ENCODE data around the gene WDR81. TPM values are rescaled to one million over a fixed set of nuclear protein-coding genes. Genes with fewer than 3 reads are reported as not detected.
"Not testable (repeated sequence)": the region's sequence is repeated elsewhere in the genome, so short reads cannot be mapped to it uniquely, and the experiment has no call there.

WDR81 gene
- total RNA-seq, 2 donors from 2014 or later, result 13.4 to 17.9 TPM

DNA sequence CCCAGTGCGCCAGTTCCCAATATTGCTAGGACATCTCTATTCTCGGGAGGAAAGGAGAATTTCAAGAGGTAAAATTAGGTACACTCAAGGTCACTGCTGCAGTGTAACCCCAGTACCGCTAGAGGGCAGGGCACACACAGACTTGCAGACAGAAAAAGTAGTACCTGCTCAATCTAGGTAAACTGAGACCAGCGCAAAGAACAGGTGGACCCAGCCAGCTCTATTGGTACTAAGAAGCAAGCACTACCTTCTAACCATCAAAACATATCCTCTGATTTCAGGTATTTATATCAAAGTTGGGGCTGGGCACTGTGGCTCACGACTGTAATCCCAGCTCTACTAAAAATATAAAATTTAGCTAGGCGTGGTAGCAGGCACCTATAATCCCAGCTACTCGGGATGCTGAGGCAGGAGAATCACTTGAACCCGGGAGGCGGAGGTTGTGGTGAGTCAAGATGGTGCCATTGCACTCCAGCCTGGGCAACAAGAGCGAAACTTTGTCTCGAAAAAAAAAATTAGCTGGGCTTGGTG, 3.6 kb upstream of the WDR81 start:
- H3K27me3 Mint-ChIP-seq (ENCODE audit: insufficient read depth), result no peaks in the 10 kb centered on the region
- Histone ChIP-seq H3K9ac (ENCODE audit: extremely low read depth, low read length, poor library complexity, severe bottlenecking) (no peak overlapping the region), H3K9me3 (ENCODE audit: control insufficient read depth, low read length) (no peaks in the 10 kb centered on the region), H3K27ac (ENCODE audit: low read depth, low read length) (no peak overlapping the region), H3K4me3 (ENCODE audit: low read length) (no peak overlapping the region), H3K4me1 (ENCODE audit: control insufficient read depth, insufficient read depth, low read length) (peaks cover 4% of the 10 kb centered on the region), H3K36me3 (ENCODE audit: control insufficient read depth, insufficient read depth, low read length) (no peaks in the 10 kb centered on the region), H3K27me3 (ENCODE audit: control insufficient read depth, insufficient read depth, low read length, poor library complexity, severe bottlenecking) (no peaks in the 10 kb centered on the region)
- peak; percentile 98 for TF ChIP-seq CTCF (conservative IDR thresholded peaks at IDR 0.05)
- peaks cover 7% of the 10 kb centered on the region for H3K4me1 Mint-ChIP-seq
- no peaks in the 10 kb centered on the region for H3K36me3 Mint-ChIP-seq (ENCODE audit: low read depth)
- peak; percentile 95 for DNase-seq
- WGBS, 2 experiments (ENCODE audit: insufficient coverage in 1 of 2, insufficient read length in 1 of 2), result 46 to 58% methylated on average over 11 of the region's 11 CpGs
- H3K4me3 Mint-ChIP-seq, result no peak overlapping the region
- H3K27ac Mint-ChIP-seq, result no peak overlapping the region
- H3K9me3 Mint-ChIP-seq, result no peaks in the 10 kb centered on the region

DNA sequence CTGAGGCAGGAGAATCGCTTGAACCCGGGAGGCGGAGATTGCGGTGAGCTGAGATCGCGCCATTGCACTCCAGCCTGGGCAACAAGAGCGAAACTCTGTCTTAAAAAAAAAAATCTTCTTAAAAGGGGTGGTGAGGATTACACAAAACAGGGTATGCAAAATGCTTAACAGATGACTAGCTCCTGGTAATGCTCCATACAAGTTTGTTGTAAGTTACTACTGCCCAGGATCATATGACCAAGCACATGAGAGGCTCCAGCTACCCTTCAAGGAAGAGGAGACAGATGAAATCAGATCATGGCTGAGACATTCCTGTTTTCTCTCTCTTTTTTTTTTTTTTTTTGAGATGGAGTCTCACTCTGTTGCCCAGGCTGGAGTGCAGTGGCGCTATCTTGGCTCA, 2.5 kb upstream of the WDR81 start:
- not testable (repeated sequence) for H3K4me3 Mint-ChIP-seq, H3K4me1 Mint-ChIP-seq
- WGBS, 2 experiments (ENCODE audit: insufficient coverage in 1 of 2, insufficient read length in 1 of 2), result 91 to 94% methylated on average over 7 to 8 of the region's 8 CpGs

GRCh38 chr17:1724869-1725641, 551 bp downstream of the WDR81 start:
- H3K27ac ChIP-seq (ENCODE audit: low read depth, low read length), result no peak overlapping the region
- H3K27me3 Mint-ChIP-seq (ENCODE audit: insufficient read depth), result no peaks in the 10 kb centered on the region
- WGBS, 2 experiments (ENCODE audit: insufficient coverage in 1 of 2, insufficient read length in 1 of 2), result 31 to 81% methylated on average over 18 to 51 of the region's 51 CpGs

More for the DNA sequence above, 2.5 kb upstream of the WDR81 start:
- H3K36me3 ChIP-seq (ENCODE audit: control insufficient read depth, insufficient read depth, low read length); H3K36me3 Mint-ChIP-seq (ENCODE audit: low read depth); H3K27me3 ChIP-seq (ENCODE audit: control insufficient read depth, insufficient read depth, low read length, poor library complexity, severe bottlenecking); H3K27me3 Mint-ChIP-seq (ENCODE audit: insufficient read depth); H3K27ac Mint-ChIP-seq; H3K4me1 ChIP-seq (ENCODE audit: control insufficient read depth, insufficient read depth, low read length); H3K9me3 ChIP-seq (ENCODE audit: control insufficient read depth, low read length); DNase-seq; H3K9me3 Mint-ChIP-seq; H3K27ac ChIP-seq (ENCODE audit: low read depth, low read length); H3K9ac ChIP-seq (ENCODE audit: extremely low read depth, low read length, poor library complexity, severe bottlenecking); H3K4me3 ChIP-seq (ENCODE audit: low read length): not testable (repeated sequence)

More at GRCh38 chr17:1724869-1725641, 551 bp downstream of the WDR81 start:
- Histone ChIP-seq H3K36me3 (ENCODE audit: control insufficient read depth, insufficient read depth, low read length) (no peaks in the 10 kb centered on the region), H3K4me3 (ENCODE audit: low read length) (peak overlapping the region; percentile 67), H3K9ac (ENCODE audit: extremely low read depth, low read length, poor library complexity, severe bottlenecking) (peak overlapping the region; percentile 15), H3K9me3 (ENCODE audit: control insufficient read depth, low read length) (no peaks in the 10 kb centered on the region), H3K27me3 (ENCODE audit: control insufficient read depth, insufficient read depth, low read length, poor library complexity, severe bottlenecking) (no peaks in the 10 kb centered on the region), H3K4me1 (ENCODE audit: control insufficient read depth, insufficient read depth, low read length) (no peaks in the 10 kb centered on the region)
- no peak overlapping the region for H3K27ac Mint-ChIP-seq
- DNase-seq, result peak; percentile 82
- no peaks in the 10 kb centered on the region for H3K4me1 Mint-ChIP-seq
- H3K36me3 Mint-ChIP-seq (ENCODE audit: low read depth), result peaks cover 13% of the 10 kb centered on the region
- TF ChIP-seq CTCF (conservative IDR thresholded peaks at IDR 0.05), result no peak
- peak overlapping the region; percentile 52 for H3K4me3 Mint-ChIP-seq
- no peaks in the 10 kb centered on the region for H3K9me3 Mint-ChIP-seq
